Measurements from ENCODE around the gene GABBR2. TPM values are rescaled to one million over a fixed set of nuclear protein-coding genes. Genes with fewer than 3 reads are reported as not detected.

Gene GABBR2
- total and polyA plus RNA-seq, 9 of the 15 experiments (the other 6 are each of a cell fraction or from before 2014, with no cell fraction given) = 0.15 to 1.9 (median 0.32) TPM

DNA sequence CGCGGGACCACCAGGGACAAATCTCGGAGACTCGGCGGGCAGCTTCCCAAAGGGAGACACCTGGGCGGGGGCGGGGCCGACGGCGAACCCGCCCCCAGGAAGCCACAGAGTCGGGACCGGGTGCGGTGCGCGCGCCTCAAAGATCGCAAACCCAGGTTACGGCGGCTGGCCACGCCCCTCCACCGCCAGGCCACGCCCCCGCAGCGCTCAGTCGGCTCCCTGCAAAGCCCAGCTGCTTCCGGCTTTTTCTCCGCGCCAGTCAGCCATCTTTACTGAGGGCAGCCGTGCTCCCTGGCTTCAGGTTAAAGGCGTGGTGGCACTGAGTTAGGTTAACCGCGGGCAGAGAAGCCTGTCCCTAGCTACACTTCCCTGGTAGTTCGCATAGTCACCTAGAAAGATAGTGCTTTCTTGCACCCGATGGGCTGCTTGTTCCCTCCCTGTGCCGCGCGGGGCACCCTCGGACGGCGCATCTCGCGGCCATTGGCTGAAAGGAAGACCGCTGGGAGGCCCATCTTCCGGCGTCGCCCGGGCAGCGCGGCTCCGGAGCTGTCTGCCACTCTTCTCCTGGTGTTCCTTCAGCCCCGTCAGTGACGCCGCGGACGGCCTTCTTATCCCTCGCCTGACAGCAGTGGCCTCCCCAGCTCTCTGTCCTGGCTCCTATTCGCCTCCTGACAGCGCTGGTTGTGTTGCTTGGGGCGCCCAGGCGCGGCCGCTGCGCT, 453.0 kb downstream of the GABBR2 start, which contains the start of gene TBC1D2 (continued):
- TF ChIP-seq, protein P1, sequence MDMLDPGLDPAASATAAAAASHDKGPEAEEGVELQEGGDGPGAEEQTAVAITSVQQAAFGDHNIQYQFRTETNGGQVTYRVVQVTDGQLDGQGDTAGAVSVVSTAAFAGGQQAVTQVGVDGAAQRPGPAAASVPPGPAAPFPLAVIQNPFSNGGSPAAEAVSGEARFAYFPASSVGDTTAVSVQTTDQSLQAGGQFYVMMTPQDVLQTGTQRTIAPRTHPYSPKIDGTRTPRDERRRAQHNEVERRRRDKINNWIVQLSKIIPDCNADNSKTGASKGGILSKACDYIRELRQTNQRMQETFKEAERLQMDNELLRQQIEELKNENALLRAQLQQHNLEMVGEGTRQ (CRISPR knock-in tag; IDR thresholded peaks at IDR 0.05) = no peak
- no peak for TF ChIP-seq XRCC3 (IDR thresholded peaks at IDR 0.05)
- TF ChIP-seq PML (IDR thresholded peaks at IDR 0.05; ENCODE audit: low read length) = no peak
- TF ChIP-seq KLF1 (tag; IDR thresholded peaks at IDR 0.05) = peak; percentile 77; the same call in 1 of the 2 replicates
- no peak for TF ChIP-seq CBX2 (IDR thresholded peaks at IDR 0.05; ENCODE audit: insufficient read depth, low read length, poor library complexity, severe bottlenecking)
- no peak for TF ChIP-seq BRCA1 (IDR thresholded peaks at IDR 0.05)
- no peak for TF ChIP-seq BRCA1 (CRISPR knock-in tag; IDR thresholded peaks at IDR 0.05)
- no peak for TF ChIP-seq EWSR1 (IDR thresholded peaks at IDR 0.05; ENCODE audit: borderline replicate concordance, low read depth, partially characterized antibody)
- peak; percentile 18; the same call in 1 of the 2 replicates for TF ChIP-seq SAFB (IDR thresholded peaks at IDR 0.05; ENCODE audit: borderline replicate concordance, low read depth, low read length)
- TF ChIP-seq SAP30 (IDR thresholded peaks at IDR 0.05; ENCODE audit: borderline replicate concordance, insufficient read depth, low read depth, low read length, poor library complexity, severe bottlenecking) = peak; percentile 67
- TF ChIP-seq EGR1 (conservative IDR thresholded peaks at IDR 0.05) = peak; percentile 80
- TF ChIP-seq ETV6 (IDR thresholded peaks at IDR 0.05; ENCODE audit: borderline replicate concordance in 1 of 2, low read depth in 2 of 2, low read length in 1 of 2) = no peak
- TF ChIP-seq ETV6 (CRISPR knock-in tag; IDR thresholded peaks at IDR 0.05; ENCODE audit: borderline replicate concordance) = no peak
- no peak for TF ChIP-seq TBL1XR1 (IDR thresholded peaks at IDR 0.05; ENCODE audit: low read length in 2 of 2)
- TF ChIP-seq ZFX (CRISPR knock-in tag; IDR thresholded peaks at IDR 0.05) = peak; percentile 96
- TF ChIP-seq HDAC6 (IDR thresholded peaks at IDR 0.05; ENCODE audit: low read depth, low read length) = no peak
- TF ChIP-seq ZNF444 (CRISPR knock-in tag; IDR thresholded peaks at IDR 0.05) = no peak
- TF ChIP-seq DNMT1 (IDR thresholded peaks at IDR 0.05) = no peak
- TF ChIP-seq JUNB (CRISPR knock-in tag; conservative IDR thresholded peaks at IDR 0.05) = no peak
- TF ChIP-seq GTF2F1 (IDR thresholded peaks at IDR 0.05; ENCODE audit: low read depth, low read length) = no peak
- TF ChIP-seq RAD21 (CRISPR knock-in tag; conservative IDR thresholded peaks at IDR 0.05 in 1 of 2, IDR thresholded peaks at IDR 0.05 in 1 of 2) = no peak
- TF ChIP-seq PTBP1 (IDR thresholded peaks at IDR 0.05; ENCODE audit: low read depth, low read length) = 0 out of 2 replicates have a peak, but pooled peaks have one; percentile 30
- no peak for TF ChIP-seq CBFB (CRISPR knock-in tag; IDR thresholded peaks at IDR 0.05)
- no peak for TF ChIP-seq THRAP3 (IDR thresholded peaks at IDR 0.05; ENCODE audit: borderline replicate concordance)
- TF ChIP-seq, protein P2, sequence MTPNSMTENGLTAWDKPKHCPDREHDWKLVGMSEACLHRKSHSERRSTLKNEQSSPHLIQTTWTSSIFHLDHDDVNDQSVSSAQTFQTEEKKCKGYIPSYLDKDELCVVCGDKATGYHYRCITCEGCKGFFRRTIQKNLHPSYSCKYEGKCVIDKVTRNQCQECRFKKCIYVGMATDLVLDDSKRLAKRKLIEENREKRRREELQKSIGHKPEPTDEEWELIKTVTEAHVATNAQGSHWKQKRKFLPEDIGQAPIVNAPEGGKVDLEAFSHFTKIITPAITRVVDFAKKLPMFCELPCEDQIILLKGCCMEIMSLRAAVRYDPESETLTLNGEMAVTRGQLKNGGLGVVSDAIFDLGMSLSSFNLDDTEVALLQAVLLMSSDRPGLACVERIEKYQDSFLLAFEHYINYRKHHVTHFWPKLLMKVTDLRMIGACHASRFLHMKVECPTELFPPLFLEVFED (CRISPR knock-in tag; conservative IDR thresholded peaks at IDR 0.05) = no peak
- TF ChIP-seq GATA2 (CRISPR knock-in tag; IDR thresholded peaks at IDR 0.05) = no peak
- no peak for TF ChIP-seq PURB (CRISPR knock-in tag; IDR thresholded peaks at IDR 0.05; ENCODE audit: low read depth)
- no peak for TF ChIP-seq ZNF232 (CRISPR knock-in tag; IDR thresholded peaks at IDR 0.05)

Data from K562 (cell line).